ENCODE measurements around the gene AGPAT4.
"Not testable (repeated sequence)": the region's sequence is repeated elsewhere in the genome, so short reads cannot be mapped to it uniquely, and the experiment has no call there.

- not testable (repeated sequence) for TF ChIP-seq EZH2 (IDR thresholded peaks at IDR 0.05; ENCODE audit: insufficient read depth, poor library complexity, severe bottlenecking); EZH2phosphoT487 (IDR thresholded peaks at IDR 0.05; ENCODE audit: insufficient read depth, low read depth)
Measured at GRCh38 chr6:161314541-161315245, 40.8 kb upstream of the AGPAT4 start.

Data from GM23248 (cell line).